Astrocyte (in vitro differentiated cells and primary cell): Measurements from ENCODE around the gene OPRL1. TPM values are rescaled to one million over a fixed set of nuclear protein-coding genes. Genes with fewer than 3 reads are reported as not detected.

Source experiments
- DNase-seq: peaks from one replicate; pipeline ENCODE4 v3.0.0-alpha.2; 2010; ENCODE audit warnings: low read depth
- FAIRE-seq: peaks from 2 replicates; lab custom pipeline; 2011; peaks lifted over from hg19 to GRCh38; lab: Jason Lieb, UNC
- H2AFZ ChIP-seq: 2 replicates; pipeline ENCODE4 v1.6.0; 2012; ENCODE audit warnings: low read depth, low read length, inconsistent platforms
- H3K27ac ChIP-seq: 2 replicates; pipeline ENCODE4 v1.5.1; 2011; ENCODE audit warnings: low read depth, low read length, inconsistent platforms
- H3K27me3 ChIP-seq: 2 replicates; pipeline ENCODE4 v1.6.0; 2011; ENCODE audit warnings: low read length, inconsistent platforms; ENCODE audit not compliant: insufficient read depth
- H3K36me3 ChIP-seq: 2 replicates; pipeline ENCODE4 v1.5.1; 2011; ENCODE audit warnings: low read length, inconsistent platforms; ENCODE audit not compliant: insufficient read depth
- H3K4me1 ChIP-seq: 2 replicates; pipeline ENCODE4 v1.5.1; 2011; ENCODE audit warnings: low read length, inconsistent platforms; ENCODE audit not compliant: insufficient read depth
- H3K4me2 ChIP-seq: 2 replicates; pipeline ENCODE4 v1.6.0; 2012; ENCODE audit warnings: low read length, inconsistent platforms
- H3K4me3 ChIP-seq: 2 replicates; pipeline ENCODE4 v1.5.1; 2011; ENCODE audit warnings: low read depth, mild to moderate bottlenecking, low read length, inconsistent platforms; ENCODE audit not compliant: insufficient read depth
- H3K79me2 ChIP-seq: 2 replicates; pipeline ENCODE4 v1.6.0; 2012; ENCODE audit warnings: mild to moderate bottlenecking, low read length, inconsistent platforms; ENCODE audit not compliant: insufficient read depth
- H3K9ac ChIP-seq: 2 replicates; pipeline ENCODE4 v1.6.0; 2012; ENCODE audit warnings: mild to moderate bottlenecking, low read length, inconsistent platforms
- H3K9me3 ChIP-seq: 2 replicates; pipeline ENCODE4 v1.5.1; 2012; ENCODE audit warnings: low read depth, mild to moderate bottlenecking, low read length, inconsistent platforms; ENCODE audit not compliant: insufficient read depth
- H4K20me1 ChIP-seq: 2 replicates; pipeline ENCODE4 v1.6.0; 2012; ENCODE audit warnings: low read length, inconsistent platforms; ENCODE audit not compliant: insufficient read depth
- H3K27ac Mint-ChIP-seq: one replicate; pipeline ENCODE4 v1.8.0; 2021; ENCODE audit warnings: mild to moderate bottlenecking, mixed read lengths; ENCODE audit not compliant: unreplicated experiment
- H3K27me3 Mint-ChIP-seq: one replicate; pipeline ENCODE4 v1.8.0; 2021; ENCODE audit warnings: low read depth, mixed read lengths; ENCODE audit not compliant: unreplicated experiment
- H3K36me3 Mint-ChIP-seq: one replicate; pipeline ENCODE4 v1.8.0; 2021; ENCODE audit warnings: low read depth, mixed read lengths; ENCODE audit not compliant: unreplicated experiment
- H3K4me1 Mint-ChIP-seq: one replicate; pipeline ENCODE4 v1.8.0; 2021; ENCODE audit warnings: low read depth, mixed read lengths; ENCODE audit not compliant: unreplicated experiment
- H3K4me3 Mint-ChIP-seq: one replicate; pipeline ENCODE4 v1.8.0; 2021; ENCODE audit warnings: mild to moderate bottlenecking, moderate library complexity, mixed read lengths; ENCODE audit not compliant: unreplicated experiment
- H3K9me3 Mint-ChIP-seq: one replicate; pipeline ENCODE4 v1.8.0; 2021; ENCODE audit warnings: mild to moderate bottlenecking, mixed read lengths; ENCODE audit not compliant: unreplicated experiment
- EZH2 ChIP-seq: IDR thresholded peaks from 2 replicates; pipeline ENCODE4 v1.6.1; 2012; ENCODE audit warnings: mild to moderate bottlenecking, low read length, inconsistent platforms; ENCODE audit not compliant: insufficient read depth
- total RNA-seq: library from RNA; stranded (reverse); gene quantifications from 2 replicates; pipeline ENCODE4 v1.2.1, GENCODE V29; 2021
- TF ChIP-seq, protein P1 (sequence below): IDR thresholded peaks from 2 replicates; pipeline ENCODE4 v1.5.1; 2011; ENCODE audit warnings: low read depth, mild to moderate bottlenecking, inconsistent platforms, low read length, moderate library complexity; ENCODE audit not compliant: insufficient read depth

Gene OPRL1
- total RNA-seq, 1 donor from 2014 or later: 2.8 TPM

DNA sequence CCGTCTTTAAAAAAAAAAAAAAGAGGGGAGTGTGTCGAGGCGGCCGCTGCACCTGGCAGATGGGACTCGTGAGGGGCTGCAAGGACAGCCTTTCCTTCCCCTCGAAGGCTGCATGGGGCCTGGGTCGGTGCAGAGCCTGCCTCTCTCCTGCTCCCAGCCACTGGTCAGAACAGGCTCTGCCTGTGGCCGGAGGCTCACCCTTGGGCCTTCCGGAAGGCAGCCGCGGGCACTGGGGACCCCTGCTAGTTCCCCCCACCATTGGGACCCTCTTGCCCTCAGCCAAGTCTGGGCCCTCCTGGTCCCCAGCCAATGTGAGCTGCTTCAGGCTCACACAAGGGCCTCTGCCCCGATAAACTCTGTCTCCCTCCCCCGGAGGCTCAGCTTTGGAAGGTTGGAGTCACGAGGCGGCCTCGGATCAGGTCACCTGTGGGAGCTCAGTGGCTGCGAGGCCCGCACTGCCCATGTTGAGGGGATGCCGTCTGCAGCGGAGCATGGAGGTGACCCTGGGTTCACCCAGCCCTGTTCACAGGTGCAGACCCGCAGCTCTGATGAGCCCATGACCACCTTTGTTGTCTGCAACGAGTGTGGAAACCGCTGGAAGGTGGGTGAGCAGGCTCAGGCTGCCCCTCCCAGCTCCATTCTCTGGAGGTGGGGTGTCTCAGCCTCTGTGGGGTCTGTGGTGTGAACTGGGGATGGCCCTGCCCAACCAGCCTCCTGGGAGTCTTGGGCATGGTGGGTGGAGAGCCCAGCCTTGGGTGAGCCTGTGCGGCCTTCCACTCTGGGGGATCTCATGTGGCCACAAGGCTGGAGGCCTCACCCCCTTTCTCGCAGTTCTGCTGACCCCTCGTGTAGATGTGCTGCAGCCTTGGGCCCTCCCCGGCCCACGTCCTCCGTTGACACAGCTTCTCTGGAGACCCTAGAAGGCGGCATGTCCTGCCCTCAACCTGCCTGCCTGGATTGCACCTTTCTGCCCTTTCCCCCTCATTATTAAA, 8.2 kb upstream of the OPRL1 start:
- Mint-ChIP-seq H3K27ac (peak overlapping the region; percentile 34), H3K9me3 (no peaks in the 10 kb centered on the region), H3K4me3 (no peak overlapping the region), H3K27me3 (no peaks in the 10 kb centered on the region), H3K36me3 (peaks cover 3% of the 10 kb centered on the region), H3K4me1 (no peaks in the 10 kb centered on the region)
- H3K27ac ChIP-seq: no peak overlapping the region
- H3K36me3 ChIP-seq: no peaks in the 10 kb centered on the region
- DNase-seq (no peak), FAIRE-seq (no peak)
- H3K4me1 ChIP-seq: no peaks in the 10 kb centered on the region
- no peaks in the 10 kb centered on the region for H3K9me3 ChIP-seq
- no peaks in the 10 kb centered on the region for H3K79me2 ChIP-seq
- no peak overlapping the region for H2AFZ ChIP-seq
- H4K20me1 ChIP-seq: peaks cover 8% of the 10 kb centered on the region
- no peak overlapping the region for H3K4me3 ChIP-seq
- H3K27me3 ChIP-seq: no peaks in the 10 kb centered on the region
- H3K4me2 ChIP-seq: no peak overlapping the region
- TF ChIP-seq, protein P1, sequence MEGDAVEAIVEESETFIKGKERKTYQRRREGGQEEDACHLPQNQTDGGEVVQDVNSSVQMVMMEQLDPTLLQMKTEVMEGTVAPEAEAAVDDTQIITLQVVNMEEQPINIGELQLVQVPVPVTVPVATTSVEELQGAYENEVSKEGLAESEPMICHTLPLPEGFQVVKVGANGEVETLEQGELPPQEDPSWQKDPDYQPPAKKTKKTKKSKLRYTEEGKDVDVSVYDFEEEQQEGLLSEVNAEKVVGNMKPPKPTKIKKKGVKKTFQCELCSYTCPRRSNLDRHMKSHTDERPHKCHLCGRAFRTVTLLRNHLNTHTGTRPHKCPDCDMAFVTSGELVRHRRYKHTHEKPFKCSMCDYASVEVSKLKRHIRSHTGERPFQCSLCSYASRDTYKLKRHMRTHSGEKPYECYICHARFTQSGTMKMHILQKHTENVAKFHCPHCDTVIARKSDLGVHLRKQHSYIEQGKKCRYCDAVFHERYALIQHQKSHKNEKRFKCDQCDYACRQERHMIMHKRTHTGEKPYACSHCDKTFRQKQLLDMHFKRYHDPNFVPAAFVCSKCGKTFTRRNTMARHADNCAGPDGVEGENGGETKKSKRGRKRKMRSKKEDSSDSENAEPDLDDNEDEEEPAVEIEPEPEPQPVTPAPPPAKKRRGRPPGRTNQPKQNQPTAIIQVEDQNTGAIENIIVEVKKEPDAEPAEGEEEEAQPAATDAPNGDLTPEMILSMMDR: no peak
- TF ChIP-seq EZH2: no peak
- no peak overlapping the region for H3K9ac ChIP-seq

DNA sequence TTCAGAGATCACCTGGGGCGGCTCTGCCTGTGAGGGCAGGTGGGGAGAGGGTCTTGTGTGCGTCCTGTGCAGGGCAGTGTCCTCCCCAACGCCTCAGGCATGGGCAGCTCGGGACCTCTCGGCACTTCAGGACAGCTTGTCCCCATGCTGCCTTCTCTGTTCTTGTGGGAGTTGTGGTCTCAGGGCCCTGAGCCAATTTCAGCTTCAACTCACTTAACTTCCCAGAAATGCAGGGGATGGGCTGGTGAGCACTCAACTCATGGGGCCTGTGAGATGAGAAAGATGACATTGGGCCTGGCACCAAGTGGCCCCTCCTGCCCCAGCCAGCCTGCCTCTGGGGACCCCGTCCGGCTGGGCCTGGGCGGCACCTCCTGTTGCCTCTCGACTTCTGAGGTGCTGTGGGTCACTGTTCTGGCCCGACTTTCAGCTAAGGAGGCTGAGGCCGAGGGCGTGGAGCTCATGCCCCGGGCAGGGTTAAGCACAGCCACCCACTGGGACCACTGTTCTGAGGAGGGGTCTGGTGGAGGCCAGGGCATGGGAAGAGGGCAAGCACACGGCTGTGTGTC, 7.3 kb upstream of the OPRL1 start:
- no peaks in the 10 kb centered on the region for H3K9me3 ChIP-seq
- no peaks in the 10 kb centered on the region for H3K27me3 ChIP-seq
- H3K4me2 ChIP-seq: no peak overlapping the region
- no peak overlapping the region for H3K4me3 ChIP-seq
- Mint-ChIP-seq H3K4me3 (no peak overlapping the region), H3K27ac (no peak overlapping the region), H3K9me3 (no peaks in the 10 kb centered on the region), H3K4me1 (no peaks in the 10 kb centered on the region), H3K36me3 (peaks cover 3% of the 10 kb centered on the region), H3K27me3 (no peaks in the 10 kb centered on the region)
- H4K20me1 ChIP-seq: peaks cover 6% of the 10 kb centered on the region
- no peaks in the 10 kb centered on the region for H3K79me2 ChIP-seq
- no peak for DNase-seq
- H3K27ac ChIP-seq: no peak overlapping the region
- FAIRE-seq: no peak
- no peak for TF ChIP-seq EZH2
- TF ChIP-seq, protein P1: no peak
- H3K4me1 ChIP-seq: no peaks in the 10 kb centered on the region
- H3K36me3 ChIP-seq: no peaks in the 10 kb centered on the region
- no peak overlapping the region for H3K9ac ChIP-seq
- H2AFZ ChIP-seq: no peak overlapping the region
